Memory B cell (primary cell): ENCODE measurements around the gene IRS1.

ENCODE experiments used
- ATAC-seq: fragments of 150-1000 bp; cut with Tn5 transposase; 2 replicates; pipeline ENCODE4 v1.10.0; 2021; ENCODE audit warnings: low read depth, mild to moderate bottlenecking, moderate library complexity
- DNase-seq, 2 donors: peaks; one replicate each; pipeline ENCODE4 v3.0.0; 2022; ENCODE audit warnings: low spot score in 2 of 2
- H3K27ac Mint-ChIP-seq: one replicate; pipeline ENCODE4 v1.8.0; 2022; ENCODE audit warnings: mild to moderate bottlenecking, moderate library complexity, mixed read lengths
- H3K27me3 Mint-ChIP-seq: one replicate; pipeline ENCODE4 v1.8.0; 2022; ENCODE audit warnings: mixed read lengths
- H3K36me3 Mint-ChIP-seq: one replicate; pipeline ENCODE4 v1.8.0; 2022; ENCODE audit warnings: mild to moderate bottlenecking, mixed read lengths
- H3K4me1 Mint-ChIP-seq: one replicate; pipeline ENCODE4 v1.8.0; 2022; ENCODE audit warnings: mixed read lengths
- H3K4me3 Mint-ChIP-seq: one replicate; pipeline ENCODE4 v1.8.0; 2022; ENCODE audit warnings: mild to moderate bottlenecking, moderate library complexity, mixed read lengths
- H3K9me3 Mint-ChIP-seq: one replicate; pipeline ENCODE4 v1.8.0; 2022; ENCODE audit warnings: mixed read lengths

The IRS1 gene

GRCh38 chr2:226742347-226742746 lies 57.3 kb downstream of the IRS1 start:
- Mint-ChIP-seq H3K27ac (no peak overlapping the region), H3K36me3 (no peaks in the 10 kb centered on the region), H3K4me1 (no peaks in the 10 kb centered on the region), H3K9me3 (no peaks in the 10 kb centered on the region), H3K4me3 (no peak overlapping the region), H3K27me3 (no peaks in the 10 kb centered on the region)
- DNase-seq (no peak), ATAC-seq (no peak)

GRCh38 chr2:226740039-226740648 lies 59.5 kb downstream of the IRS1 start:
- Mint-ChIP-seq H3K4me3 (no peak overlapping the region), H3K9me3 (no peaks in the 10 kb centered on the region), H3K4me1 (no peaks in the 10 kb centered on the region), H3K27me3 (no peaks in the 10 kb centered on the region), H3K36me3 (no peaks in the 10 kb centered on the region), H3K27ac (no peak overlapping the region)
- ATAC-seq = no peak
- no peak for DNase-seq

- no peaks in the 10 kb centered on the region for H3K9me3 Mint-ChIP-seq
Measured at GRCh38 chr2:226739545-226740030, 60.0 kb downstream of the IRS1 start.

GRCh38 chr2:226738821-226739544 lies 60.6 kb downstream of the IRS1 start:
- no peak for ATAC-seq
- no peaks in the 10 kb centered on the region for H3K4me1 Mint-ChIP-seq
- no peaks in the 10 kb centered on the region for H3K27me3 Mint-ChIP-seq
- DNase-seq = no peak
- no peaks in the 10 kb centered on the region for H3K9me3 Mint-ChIP-seq
- H3K27ac Mint-ChIP-seq = no peak overlapping the region
- H3K36me3 Mint-ChIP-seq = no peaks in the 10 kb centered on the region
- no peak overlapping the region for H3K4me3 Mint-ChIP-seq

More at GRCh38 chr2:226739545-226740030, 60.0 kb downstream of the IRS1 start:
- no peak overlapping the region for H3K4me3 Mint-ChIP-seq
- no peak overlapping the region for H3K27ac Mint-ChIP-seq
- DNase-seq = no peak
- H3K4me1 Mint-ChIP-seq = no peaks in the 10 kb centered on the region
- ATAC-seq = no peak
- no peaks in the 10 kb centered on the region for H3K27me3 Mint-ChIP-seq
- no peaks in the 10 kb centered on the region for H3K36me3 Mint-ChIP-seq

- no peak for ATAC-seq
- DNase-seq = no peak
- no peak overlapping the region for H3K27ac Mint-ChIP-seq
- no peaks in the 10 kb centered on the region for H3K36me3 Mint-ChIP-seq
- H3K4me1 Mint-ChIP-seq = no peaks in the 10 kb centered on the region
- H3K27me3 Mint-ChIP-seq = no peaks in the 10 kb centered on the region
- H3K9me3 Mint-ChIP-seq = no peaks in the 10 kb centered on the region
- no peak overlapping the region for H3K4me3 Mint-ChIP-seq
Measured at GRCh38 chr2:226738191-226738820, 61.3 kb downstream of the IRS1 start.

- no peak overlapping the region for H3K27ac Mint-ChIP-seq
- no peak overlapping the region for H3K4me3 Mint-ChIP-seq
Measured at GRCh38 chr2:226736382-226736781, 63.2 kb downstream of the IRS1 start.

GRCh38 chr2:226733927-226734564 lies 65.6 kb downstream of the IRS1 start:
- H3K27ac Mint-ChIP-seq = no peak overlapping the region

More at GRCh38 chr2:226736382-226736781, 63.2 kb downstream of the IRS1 start:
- DNase-seq (no peak), ATAC-seq (no peak)
- no peaks in the 10 kb centered on the region for H3K9me3 Mint-ChIP-seq
- H3K27me3 Mint-ChIP-seq = no peaks in the 10 kb centered on the region
- no peaks in the 10 kb centered on the region for H3K4me1 Mint-ChIP-seq
- no peaks in the 10 kb centered on the region for H3K36me3 Mint-ChIP-seq

GRCh38 chr2:226733189-226733858 lies 66.3 kb downstream of the IRS1 start:
- Mint-ChIP-seq H3K36me3 (no peaks in the 10 kb centered on the region), H3K27ac (no peak overlapping the region), H3K4me1 (no peaks in the 10 kb centered on the region), H3K4me3 (no peak overlapping the region), H3K9me3 (no peaks in the 10 kb centered on the region), H3K27me3 (no peaks in the 10 kb centered on the region)
- ATAC-seq (no peak), DNase-seq (no peak)

More at GRCh38 chr2:226733927-226734564, 65.6 kb downstream of the IRS1 start:
- no peak overlapping the region for H3K4me3 Mint-ChIP-seq
- H3K4me1 Mint-ChIP-seq = no peaks in the 10 kb centered on the region
- DNase-seq (no peak), ATAC-seq (no peak)
- H3K9me3 Mint-ChIP-seq = no peaks in the 10 kb centered on the region
- H3K27me3 Mint-ChIP-seq = no peaks in the 10 kb centered on the region
- H3K36me3 Mint-ChIP-seq = no peaks in the 10 kb centered on the region

GRCh38 chr2:226732478-226733188 lies 67.0 kb downstream of the IRS1 start:
- DNase-seq (no peak), ATAC-seq (no peak)
- no peaks in the 10 kb centered on the region for H3K9me3 Mint-ChIP-seq
- no peak overlapping the region for H3K4me3 Mint-ChIP-seq
- H3K27me3 Mint-ChIP-seq = no peaks in the 10 kb centered on the region
- no peaks in the 10 kb centered on the region for H3K4me1 Mint-ChIP-seq
- H3K27ac Mint-ChIP-seq = no peak overlapping the region
- H3K36me3 Mint-ChIP-seq = no peaks in the 10 kb centered on the region

GRCh38 chr2:226730481-226730880 lies 69.1 kb downstream of the IRS1 start:
- peaks cover 4% of the 10 kb centered on the region for H3K27me3 Mint-ChIP-seq

GRCh38 chr2:226728996-226729395 lies 70.6 kb downstream of the IRS1 start:
- H3K27ac Mint-ChIP-seq = no peak overlapping the region
- DNase-seq (no peak), ATAC-seq (no peak)
- peaks cover 11% of the 10 kb centered on the region for H3K27me3 Mint-ChIP-seq
- H3K36me3 Mint-ChIP-seq = no peaks in the 10 kb centered on the region
- H3K9me3 Mint-ChIP-seq = no peaks in the 10 kb centered on the region
- peaks cover 6% of the 10 kb centered on the region for H3K4me1 Mint-ChIP-seq
- H3K4me3 Mint-ChIP-seq = no peak overlapping the region

More at GRCh38 chr2:226730481-226730880, 69.1 kb downstream of the IRS1 start:
- ATAC-seq (no peak), DNase-seq (no peak)
- Mint-ChIP-seq H3K36me3 (no peaks in the 10 kb centered on the region), H3K9me3 (no peaks in the 10 kb centered on the region), H3K4me3 (no peak overlapping the region), H3K4me1 (peaks cover 6% of the 10 kb centered on the region), H3K27ac (no peak overlapping the region)

- no peaks in the 10 kb centered on the region for H3K9me3 Mint-ChIP-seq
- DNase-seq (no peak), ATAC-seq (no peak)
- peaks cover 6% of the 10 kb centered on the region for H3K4me1 Mint-ChIP-seq
- peaks cover 11% of the 10 kb centered on the region for H3K27me3 Mint-ChIP-seq
- no peaks in the 10 kb centered on the region for H3K36me3 Mint-ChIP-seq
- no peak overlapping the region for H3K4me3 Mint-ChIP-seq
- H3K27ac Mint-ChIP-seq = no peak overlapping the region
Measured at GRCh38 chr2:226727251-226727650, 72.4 kb downstream of the IRS1 start.

- H3K4me3 Mint-ChIP-seq = no peak overlapping the region
- DNase-seq = no peak
- H3K4me1 Mint-ChIP-seq = peaks cover 6% of the 10 kb centered on the region
- ATAC-seq = no peak
- H3K36me3 Mint-ChIP-seq = no peaks in the 10 kb centered on the region
- no peaks in the 10 kb centered on the region for H3K9me3 Mint-ChIP-seq
- no peak overlapping the region for H3K27ac Mint-ChIP-seq
- peaks cover 11% of the 10 kb centered on the region for H3K27me3 Mint-ChIP-seq
Measured at GRCh38 chr2:226726546-226726945, 73.1 kb downstream of the IRS1 start.
